HEK293T (cell line): ENCODE data around the gene AGMO.

Experiments used
- BHLHE40 ChIP-seq: fragments of 450-650 bp; IDR thresholded peaks from 2 replicates; pipeline ENCODE4 v1.6.1; 2016; ENCODE audit warnings: mild to moderate bottlenecking, moderate library complexity, borderline replicate concordance
- FOXA1 ChIP-seq: fragments of 450-650 bp; IDR thresholded peaks from 2 replicates; pipeline ENCODE4 v1.6.1; 2016; ENCODE audit warnings: mild to moderate bottlenecking
- FOXK2 ChIP-seq: fragments of 450-650 bp; IDR thresholded peaks from 2 replicates; pipeline ENCODE4 v1.6.1; 2016; ENCODE audit warnings: mild to moderate bottlenecking
- FOXM1 ChIP-seq: fragments of 450-650 bp; IDR thresholded peaks from 2 replicates; pipeline ENCODE4 v1.6.1; 2017; ENCODE audit warnings: mild to moderate bottlenecking, borderline replicate concordance
- HDGF ChIP-seq: fragments of 450-650 bp; IDR thresholded peaks from 2 replicates; pipeline ENCODE4 v1.6.1; 2017; ENCODE audit warnings: antibody characterized with exemption, borderline replicate concordance
- NFRKB ChIP-seq: fragments of 450-650 bp; IDR thresholded peaks from 2 replicates; pipeline ENCODE4 v1.6.1; 2016; ENCODE audit warnings: mild to moderate bottlenecking, moderate library complexity
- SP1 ChIP-seq: fragments of 450-650 bp; IDR thresholded peaks from 2 replicates; pipeline ENCODE4 v1.6.1; 2017
- TARDBP ChIP-seq: fragments of 450-650 bp; IDR thresholded peaks from 2 replicates; pipeline ENCODE4 v1.6.1; 2016
- ZNF384 ChIP-seq: fragments of 450-650 bp; IDR thresholded peaks from 2 replicates; pipeline ENCODE4 v1.6.1; 2016
- TF ChIP-seq, protein P1 (sequence below): fragments of 450-650 bp; IDR thresholded peaks from 2 replicates; pipeline ENCODE4 v1.6.1; 2016

- no peak for TF ChIP-seq SP1
- no peak for TF ChIP-seq ZNF384
- TF ChIP-seq TARDBP: no peak
- TF ChIP-seq FOXM1: no peak
- no peak for TF ChIP-seq BHLHE40
- TF ChIP-seq, protein P1, sequence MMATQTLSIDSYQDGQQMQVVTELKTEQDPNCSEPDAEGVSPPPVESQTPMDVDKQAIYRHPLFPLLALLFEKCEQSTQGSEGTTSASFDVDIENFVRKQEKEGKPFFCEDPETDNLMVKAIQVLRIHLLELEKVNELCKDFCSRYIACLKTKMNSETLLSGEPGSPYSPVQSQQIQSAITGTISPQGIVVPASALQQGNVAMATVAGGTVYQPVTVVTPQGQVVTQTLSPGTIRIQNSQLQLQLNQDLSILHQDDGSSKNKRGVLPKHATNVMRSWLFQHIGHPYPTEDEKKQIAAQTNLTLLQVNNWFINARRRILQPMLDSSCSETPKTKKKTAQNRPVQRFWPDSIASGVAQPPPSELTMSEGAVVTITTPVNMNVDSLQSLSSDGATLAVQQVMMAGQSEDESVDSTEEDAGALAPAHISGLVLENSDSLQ: no peak
- TF ChIP-seq FOXA1: no peak
- no peak for TF ChIP-seq FOXK2
- no peak for TF ChIP-seq HDGF
- no peak for TF ChIP-seq NFRKB
These were observed 5.3 kb downstream of the AGMO start for GRCh38 chr7:15556339-15557105.
